Smooth muscle cell (in vitro differentiated cells): ENCODE data around the gene B4GALNT3. TPM values are rescaled to one million over a fixed set of nuclear protein-coding genes. Genes with fewer than 3 reads are reported as not detected.

Experiments used
- DNase-seq: peaks from one replicate; lab custom pipeline; 2025; ENCODE audit not compliant: unreplicated experiment; lab: John Stamatoyannopoulos, UW
- H2AFZ ChIP-seq: fragments of 200-600 bp; sonication (generic); 2 replicates; pipeline ENCODE4 v1.6.0; 2016; ENCODE audit warnings: antibody characterized with exemption, low read depth, mild to moderate bottlenecking
- H3F3A ChIP-seq: fragments of 200-600 bp; sonication (generic); 2 replicates; pipeline ENCODE4 v1.6.0; 2017; ENCODE audit warnings: antibody characterized with exemption, low read depth
- H3K27ac ChIP-seq: fragments of 200-600 bp; sonication (generic); 2 replicates; pipeline ENCODE4 v1.5.1; 2016; ENCODE audit warnings: low read depth, mild to moderate bottlenecking
- H3K27me3 ChIP-seq: fragments of 200-600 bp; sonication (generic); 2 replicates; pipeline ENCODE4 v1.6.1; 2016; ENCODE audit warnings: low read depth, mild to moderate bottlenecking
- H3K36me3 ChIP-seq: fragments of 200-600 bp; sonication (generic); 2 replicates; pipeline ENCODE4 v1.5.1; 2016; ENCODE audit warnings: low read depth
- H3K4me1 ChIP-seq: fragments of 200-600 bp; sonication (generic); 2 replicates; pipeline ENCODE4 v1.5.1; 2016; ENCODE audit warnings: low read depth
- H3K4me2 ChIP-seq: fragments of 200-600 bp; sonication (generic); 2 replicates; pipeline ENCODE4 v1.6.0; 2016; ENCODE audit warnings: mild to moderate bottlenecking
- H3K4me3 ChIP-seq: fragments of 200-600 bp; sonication (generic); 2 replicates; pipeline ENCODE4 v1.5.1; 2016; ENCODE audit warnings: mild to moderate bottlenecking
- H3K79me2 ChIP-seq: fragments of 200-600 bp; sonication (generic); 2 replicates; pipeline ENCODE4 v1.6.0; 2016; ENCODE audit warnings: low read depth, mild to moderate bottlenecking
- H3K9ac ChIP-seq: fragments of 200-600 bp; sonication (generic); 2 replicates; pipeline ENCODE4 v1.6.0; 2016; ENCODE audit warnings: low read depth
- H3K9me3 ChIP-seq: fragments of 200-600 bp; sonication (generic); replicated peaks from 2 replicates; pipeline ENCODE4 v1.5.1; 2016; ENCODE audit warnings: low read depth
- H4K20me1 ChIP-seq: fragments of 200-600 bp; sonication (generic); 2 replicates; pipeline ENCODE4 v1.6.0; 2016; ENCODE audit warnings: low read depth
- CTCF ChIP-seq: fragments of 200-600 bp; sonication (generic); IDR thresholded peaks from 2 replicates; pipeline ENCODE4 v1.5.1; 2017; ENCODE audit warnings: borderline replicate concordance, mild to moderate bottlenecking, antibody characterized with exemption; ENCODE audit not compliant: insufficient read depth, poor library complexity, severe bottlenecking
- WGBS: methylation state at CpG from one replicate; pipeline ENCODE4 v1.1.7; 2016; ENCODE audit warnings: low lambda C conversion rate; 5-methylcytosine and 5-hydroxymethylcytosine counted together
- polyA plus RNA-seq: library from polyadenylated mRNA; unstranded; fragments of >200 nt; fragmentation: Nextera tagmentation; extraction: Ambion mirVana; gene quantifications from 2 replicates; pipeline ENCODE4 v1.2.1, GENCODE V29; 2016
- total RNA-seq: library from RNA; depleted of rRNA; stranded (reverse); fragments of >200 nt; gene quantifications from 2 replicates; pipeline ENCODE4 v1.2.3, GENCODE V29; 2014

The B4GALNT3 gene
- total and polyA plus RNA-seq, 2 experiments from 2014 or later: 5.1 to 5.7 TPM

GRCh38 chr12:536751-537245 lies 77.1 kb downstream of the B4GALNT3 start:
- Histone ChIP-seq H3K36me3 (no peaks in the 10 kb centered on the region), H3K27me3 (no peaks in the 10 kb centered on the region), H3K9me3 (no peaks in the 10 kb centered on the region), H3K27ac (peak overlapping the region; percentile 24), H3F3A (no peaks in the 10 kb centered on the region), H3K79me2 (no peaks in the 10 kb centered on the region), H3K9ac (no peak overlapping the region), H4K20me1 (no peaks in the 10 kb centered on the region), H2AFZ (no peak overlapping the region), H3K4me2 (no peak overlapping the region), H3K4me3 (no peak overlapping the region), H3K4me1 (peaks cover 14% of the 10 kb centered on the region)
- no peak for DNase-seq
- no peak for TF ChIP-seq CTCF
- WGBS: 77% methylated on average over 3 of the region's 3 CpGs

GRCh38 chr12:537772-538171 lies 78.0 kb downstream of the B4GALNT3 start:
- Histone ChIP-seq H3K4me1 (peaks cover 23% of the 10 kb centered on the region), H3K9ac (no peak overlapping the region), H3K4me2 (no peak overlapping the region), H3K36me3 (no peaks in the 10 kb centered on the region), H3K9me3 (no peaks in the 10 kb centered on the region), H3K4me3 (no peak overlapping the region), H3K27me3 (no peaks in the 10 kb centered on the region), H3F3A (no peaks in the 10 kb centered on the region), H3K27ac (peak overlapping the region; percentile 81), H4K20me1 (no peaks in the 10 kb centered on the region), H3K79me2 (no peaks in the 10 kb centered on the region), H2AFZ (no peak overlapping the region)
- 80% methylated on average over 4 of the region's 4 CpGs for WGBS
- no peak for DNase-seq
- TF ChIP-seq CTCF: no peak

- Histone ChIP-seq H3K9me3 (no peaks in the 10 kb centered on the region), H3K79me2 (no peaks in the 10 kb centered on the region), H3K4me2 (no peak overlapping the region), H3K27me3 (no peaks in the 10 kb centered on the region), H2AFZ (no peak overlapping the region), H3K36me3 (no peaks in the 10 kb centered on the region), H3F3A (no peaks in the 10 kb centered on the region), H4K20me1 (no peaks in the 10 kb centered on the region), H3K9ac (no peak overlapping the region), H3K27ac (peak overlapping the region; percentile 81), H3K4me1 (peaks cover 25% of the 10 kb centered on the region), H3K4me3 (no peak overlapping the region)
- DNase-seq: no peak
- TF ChIP-seq CTCF: no peak
- 60% methylated on average over 10 of the region's 10 CpGs for WGBS
Measured at GRCh38 chr12:538731-539539, 79.2 kb downstream of the B4GALNT3 start.
